GM20431 (cell line): ENCODE measurements around the gene GCNT4.
"Not testable (repeated sequence)": the region's sequence is repeated elsewhere in the genome, so short reads cannot be mapped to it uniquely, and the experiment has no call there.

Experiments
- in situ Hi-C: fragments of 300-500 bp; cut with MseI, MboI; formaldehyde crosslinking; loops from one replicate; pipeline ENCODE4 v1.15.0; 2020; ENCODE audit warnings: low sequenced_read_pairs; ENCODE audit not compliant: unreplicated experiment

GCNT4 gene

GRCh38 chr5:75052192-75053053 is at the start of gene GCNT4:
Gene GCNT4 (minus strand): TSS chr5:75052558. CDS start chr5:75030037, 22,521 bp downstream.
- in situ Hi-C loops, result no loop called here

- in situ Hi-C loops, result not testable (repeated sequence)
These were observed 43.6 kb upstream of the GCNT4 start for GRCh38 chr5:75095956-75096355.

- in situ Hi-C loops, result no loop called here
These were observed 39.2 kb upstream of the GCNT4 start for GRCh38 chr5:75091597-75091996.

GRCh38 chr5:75089662-75090061 is 37.3 kb upstream of the GCNT4 start:
- in situ Hi-C loops, result no loop called here

- in situ Hi-C loops, result no loop called here
These were observed 36.8 kb upstream of the GCNT4 start for GRCh38 chr5:75089137-75089536.

- in situ Hi-C loops, result no loop called here
These were observed 36.3 kb upstream of the GCNT4 start for GRCh38 chr5:75088648-75089047.

- in situ Hi-C loops, result no loop called here
These were observed 29.2 kb upstream of the GCNT4 start for GRCh38 chr5:75081510-75081909.

GRCh38 chr5:75079346-75079745 is 27.0 kb upstream of the GCNT4 start:
- in situ Hi-C loops, result not testable (repeated sequence)

GRCh38 chr5:75078027-75078426 is 25.7 kb upstream of the GCNT4 start:
- in situ Hi-C loops, result no loop called here

GRCh38 chr5:75072061-75072460 is 19.7 kb upstream of the GCNT4 start:
- in situ Hi-C loops, result no loop called here

GRCh38 chr5:75071100-75071499 is 18.7 kb upstream of the GCNT4 start:
- in situ Hi-C loops, result no loop called here

GRCh38 chr5:75067434-75067833 is 15.1 kb upstream of the GCNT4 start:
- in situ Hi-C loops, result no loop called here

GRCh38 chr5:75062925-75063531 is 10.7 kb upstream of the GCNT4 start:
- in situ Hi-C loops, result no loop called here

GRCh38 chr5:75059912-75060545 is 7.7 kb upstream of the GCNT4 start:
- in situ Hi-C loops, result no loop called here

GRCh38 chr5:75058986-75059535 is 6.7 kb upstream of the GCNT4 start:
- in situ Hi-C loops, result no loop called here

- in situ Hi-C loops, result no loop called here
These were observed 5.2 kb upstream of the GCNT4 start for GRCh38 chr5:75057561-75057960.

GRCh38 chr5:75055727-75056144 is 3.4 kb upstream of the GCNT4 start:
- in situ Hi-C loops, result no loop called here

GRCh38 chr5:75054134-75054930 is 2.0 kb upstream of the GCNT4 start:
- in situ Hi-C loops, result no loop called here

GRCh38 chr5:75053304-75054133 is 1.2 kb upstream of the GCNT4 start:
- in situ Hi-C loops, result no loop called here
